Endothelial cell of umbilical vein (primary cell): Measurements from ENCODE around the gene CEACAM16.
"Not testable (repeated sequence)": the region's sequence is repeated elsewhere in the genome, so short reads cannot be mapped to it uniquely, and the experiment has no call there.

Experiments
- POLR2AphosphoS5 ChIP-seq: IDR thresholded peaks from 2 replicates; pipeline ENCODE4 v1.6.1; 2012; ENCODE audit warnings: low read depth, mild to moderate bottlenecking, control low read depth, low read length, moderate library complexity; ENCODE audit not compliant: insufficient read depth
- TF ChIP-seq, protein P1 (sequence below), 2 donors: IDR thresholded peaks; 1 replicate in 1 of 2; 2 replicates in 1 of 2; pipeline ENCODE4 v1.5.1; 2011; ENCODE audit warnings: low read length in 2 of 2, mild to moderate bottlenecking in 2 of 2, moderate library complexity in 2 of 2, control low read depth in 1 of 2, inconsistent platforms in 1 of 2, low read depth in 1 of 2; ENCODE audit not compliant: insufficient read depth in 1 of 2; ENCODE audit errors: extremely low read depth in 1 of 2

DNA sequence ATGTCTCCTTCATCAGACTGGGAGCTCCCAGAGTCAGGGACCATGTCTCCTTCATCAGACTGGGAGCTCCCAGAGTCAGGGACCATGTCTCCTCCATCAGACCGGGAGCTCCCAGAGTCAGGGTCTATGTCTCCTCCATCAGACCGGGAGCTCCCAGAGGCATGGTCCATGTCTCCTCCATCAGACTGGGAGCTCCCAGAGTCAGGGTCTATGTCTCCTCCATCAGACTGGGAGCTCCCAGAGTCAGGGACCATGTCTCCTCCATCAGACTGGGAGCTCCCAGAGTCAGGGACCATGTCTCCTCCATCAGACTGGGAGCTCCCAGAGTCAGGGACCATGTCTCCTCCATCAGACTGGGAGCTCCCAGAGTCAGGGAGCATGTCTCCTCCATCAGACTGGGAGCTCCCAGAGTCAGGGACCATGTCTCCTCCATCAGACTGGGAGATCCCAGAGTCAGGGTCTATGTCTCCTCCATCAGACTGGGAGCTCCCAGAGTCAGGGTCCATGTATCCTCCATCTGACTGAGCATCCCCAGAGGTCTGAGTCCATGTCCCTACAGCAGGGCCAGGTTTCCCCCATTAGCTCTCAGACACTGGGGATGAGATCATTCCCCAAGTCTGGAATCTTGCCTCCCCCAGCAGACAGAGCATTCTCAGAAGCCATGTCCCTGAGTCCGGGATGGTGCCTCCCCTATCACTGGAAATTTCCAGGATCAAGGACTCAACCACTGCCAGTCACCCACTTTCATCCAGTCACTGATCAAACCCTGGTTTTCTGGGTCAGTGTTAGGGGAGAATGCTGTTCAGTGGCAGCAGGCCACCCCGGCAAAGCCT is 10.7 kb downstream of the CEACAM16 start:
- TF ChIP-seq, protein P1, sequence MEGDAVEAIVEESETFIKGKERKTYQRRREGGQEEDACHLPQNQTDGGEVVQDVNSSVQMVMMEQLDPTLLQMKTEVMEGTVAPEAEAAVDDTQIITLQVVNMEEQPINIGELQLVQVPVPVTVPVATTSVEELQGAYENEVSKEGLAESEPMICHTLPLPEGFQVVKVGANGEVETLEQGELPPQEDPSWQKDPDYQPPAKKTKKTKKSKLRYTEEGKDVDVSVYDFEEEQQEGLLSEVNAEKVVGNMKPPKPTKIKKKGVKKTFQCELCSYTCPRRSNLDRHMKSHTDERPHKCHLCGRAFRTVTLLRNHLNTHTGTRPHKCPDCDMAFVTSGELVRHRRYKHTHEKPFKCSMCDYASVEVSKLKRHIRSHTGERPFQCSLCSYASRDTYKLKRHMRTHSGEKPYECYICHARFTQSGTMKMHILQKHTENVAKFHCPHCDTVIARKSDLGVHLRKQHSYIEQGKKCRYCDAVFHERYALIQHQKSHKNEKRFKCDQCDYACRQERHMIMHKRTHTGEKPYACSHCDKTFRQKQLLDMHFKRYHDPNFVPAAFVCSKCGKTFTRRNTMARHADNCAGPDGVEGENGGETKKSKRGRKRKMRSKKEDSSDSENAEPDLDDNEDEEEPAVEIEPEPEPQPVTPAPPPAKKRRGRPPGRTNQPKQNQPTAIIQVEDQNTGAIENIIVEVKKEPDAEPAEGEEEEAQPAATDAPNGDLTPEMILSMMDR (IDR thresholded peaks at IDR 0.05; ENCODE audit: extremely low read depth in 1 of 2, insufficient read depth in 1 of 2, low read depth in 1 of 2, low read length in 2 of 2): not testable (repeated sequence)
- TF ChIP-seq POLR2AphosphoS5: not testable (repeated sequence)
